ENCODE results near the gene OR6N1.

Gene OR6N1

DNA sequence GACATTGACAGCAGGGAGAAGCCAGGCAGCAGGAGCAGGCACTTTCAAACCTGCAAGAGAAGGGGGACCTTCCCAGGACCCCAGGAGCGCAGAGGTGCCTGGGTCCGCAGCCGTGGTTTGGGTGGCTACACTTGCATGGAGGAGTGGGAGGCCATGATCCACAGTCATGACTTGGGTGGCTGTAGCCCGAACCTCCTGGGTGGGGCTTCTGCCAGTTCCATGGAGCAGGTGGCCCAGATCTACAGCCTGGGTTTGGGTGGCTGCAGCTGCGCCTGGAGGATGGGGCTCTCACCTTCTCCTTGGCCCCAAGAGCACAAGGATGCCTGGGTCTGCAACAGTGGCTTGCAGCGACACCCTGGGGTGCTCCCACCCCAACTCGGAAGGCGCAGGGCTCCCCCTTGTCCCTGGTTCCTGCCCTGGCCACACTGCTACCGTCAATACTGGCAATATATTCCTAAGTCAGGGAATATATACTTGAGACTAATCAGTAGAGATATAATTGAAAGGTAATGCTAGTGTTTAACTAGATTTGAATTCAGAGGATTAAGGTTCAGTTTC lies 19.8 kb downstream of the OR6N1 start:
- no peak for DNase-seq (ENCODE audit: low spot score)

DNA sequence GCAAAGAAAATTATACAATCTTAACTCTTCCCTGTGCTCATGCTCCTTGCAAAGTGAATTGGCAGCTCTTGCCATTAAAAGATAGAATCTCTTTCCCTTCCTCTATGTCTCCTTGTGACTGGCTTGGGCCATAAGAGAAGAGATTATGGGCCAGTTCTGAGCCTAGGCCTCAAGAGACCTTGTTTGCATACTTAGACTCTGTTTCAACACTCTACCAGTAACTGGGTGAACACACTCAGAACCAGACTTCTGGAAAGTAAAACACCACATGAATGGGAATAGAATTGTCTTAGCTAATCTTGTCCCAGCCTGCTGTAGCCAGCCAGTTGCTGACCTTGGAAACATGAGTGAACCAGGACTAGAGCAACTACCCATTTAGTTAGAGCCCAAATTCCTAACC lies 36.1 kb downstream of the OR6N1 start:
- DNase-seq (ENCODE audit: low spot score): no peak

DNA sequence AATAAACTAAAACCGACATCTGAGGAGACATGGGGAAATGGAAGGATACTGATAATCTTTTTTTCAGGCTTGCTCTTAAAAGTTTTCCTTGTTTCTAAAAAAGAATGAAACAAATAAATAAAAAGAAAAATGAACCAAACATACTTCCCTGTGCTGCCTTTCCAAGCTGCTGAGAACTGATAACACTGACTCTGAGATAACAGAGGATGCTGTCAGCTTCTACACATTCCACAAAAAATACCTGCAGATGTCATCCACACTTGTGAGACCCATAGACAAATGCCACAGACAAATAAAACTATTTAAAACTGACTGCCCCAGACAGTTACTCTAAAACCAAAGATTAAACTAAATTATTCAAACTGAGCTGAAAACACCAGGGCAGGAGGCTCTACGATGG lies 39.5 kb downstream of the OR6N1 start:
- no peak for DNase-seq (ENCODE audit: low spot score)

DNA sequence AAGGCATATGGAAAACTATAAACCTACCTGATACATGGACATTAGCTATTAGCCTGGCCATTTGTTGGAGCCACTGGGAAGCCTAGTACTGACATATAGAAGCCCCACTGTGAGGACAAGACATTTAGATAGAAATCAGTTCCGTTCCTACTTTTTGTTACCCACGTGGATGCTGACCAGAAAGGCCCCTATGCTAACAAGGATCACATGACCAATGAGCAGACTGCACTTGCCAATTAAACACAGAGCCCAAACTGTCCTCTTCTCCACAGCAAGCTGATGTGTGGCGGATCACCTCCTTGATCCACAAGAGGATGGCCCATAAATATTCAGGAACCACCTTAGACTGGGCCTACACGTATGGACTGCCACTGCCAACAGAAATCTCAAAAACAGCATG lies 40.3 kb downstream of the OR6N1 start:
- DNase-seq (ENCODE audit: low spot score): no peak

DNA sequence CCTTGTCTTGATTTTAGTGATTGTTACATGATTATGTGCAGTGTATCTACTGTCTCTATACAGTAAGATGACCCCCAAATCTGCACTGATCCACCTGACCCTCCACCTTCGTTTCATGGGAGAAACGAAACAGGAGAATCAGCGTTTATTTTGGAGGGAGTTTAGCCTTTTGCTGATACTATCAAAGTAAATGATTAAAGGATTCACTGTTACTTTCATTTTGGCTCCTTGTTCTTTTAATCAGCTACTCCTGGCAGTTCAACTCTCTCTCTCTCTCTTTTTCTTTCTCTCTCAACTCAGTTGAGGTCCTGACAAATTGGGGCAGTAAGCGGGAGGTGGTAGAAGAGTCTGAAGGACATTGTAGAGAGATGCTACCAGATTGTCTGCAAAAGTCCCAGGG lies 41.5 kb downstream of the OR6N1 start:
- DNase-seq (ENCODE audit: low spot score): no peak

DNA sequence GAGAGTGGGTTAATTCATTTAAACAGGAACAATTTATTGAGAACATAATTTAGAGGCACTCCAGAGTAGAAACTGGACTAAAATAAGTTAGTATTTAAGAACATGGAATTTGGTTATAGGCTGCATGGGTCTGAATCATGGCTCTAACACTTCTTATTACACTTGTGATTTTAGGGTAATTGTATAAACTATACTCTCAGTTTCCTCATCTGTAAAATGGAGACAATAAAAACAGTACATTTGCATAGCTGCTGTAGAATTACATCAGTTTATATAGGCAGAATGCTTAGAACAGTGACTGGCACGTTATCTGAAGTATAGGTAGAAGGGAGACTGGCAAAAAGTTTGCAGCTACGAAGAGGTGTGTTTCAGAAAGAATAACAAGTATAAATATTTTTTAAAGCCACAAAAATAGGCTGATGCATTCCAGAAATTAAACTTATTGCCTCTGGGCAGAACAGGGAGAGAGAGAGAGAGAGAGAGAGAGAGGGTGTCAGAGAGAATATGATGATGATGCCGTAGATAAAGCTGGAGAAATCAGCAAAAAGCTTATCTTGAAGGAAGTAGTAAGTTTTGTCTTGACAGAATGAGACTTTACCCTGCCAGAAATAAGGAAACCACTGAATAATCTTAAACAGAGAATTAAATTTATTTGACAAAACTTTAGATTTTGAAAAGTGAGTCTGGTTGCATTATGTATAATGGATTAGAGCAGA lies 43.3 kb downstream of the OR6N1 start:
- DNase-seq (ENCODE audit: low spot score): no peak

DNA sequence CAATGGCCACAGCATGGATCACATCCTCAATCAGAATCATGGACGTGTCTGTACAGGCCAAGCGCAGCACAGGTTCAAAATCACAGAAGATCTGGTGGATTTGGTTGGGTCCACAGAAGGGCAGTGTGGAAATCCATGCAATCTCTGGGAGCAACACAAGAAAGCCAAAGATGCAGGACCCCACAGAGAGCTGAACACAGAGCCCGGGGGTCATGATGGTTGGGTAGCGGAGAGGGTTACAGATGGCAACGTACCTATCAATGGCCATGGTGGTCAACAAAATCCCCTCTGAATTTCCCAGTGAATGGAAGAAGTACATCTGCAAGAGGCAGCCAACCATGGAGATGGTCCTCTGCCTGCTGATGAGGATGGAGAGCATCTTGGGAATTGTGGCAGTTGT lies 47.6 kb downstream of the OR6N1 start:
- no peak for DNase-seq (ENCODE audit: low spot score)

DNA sequence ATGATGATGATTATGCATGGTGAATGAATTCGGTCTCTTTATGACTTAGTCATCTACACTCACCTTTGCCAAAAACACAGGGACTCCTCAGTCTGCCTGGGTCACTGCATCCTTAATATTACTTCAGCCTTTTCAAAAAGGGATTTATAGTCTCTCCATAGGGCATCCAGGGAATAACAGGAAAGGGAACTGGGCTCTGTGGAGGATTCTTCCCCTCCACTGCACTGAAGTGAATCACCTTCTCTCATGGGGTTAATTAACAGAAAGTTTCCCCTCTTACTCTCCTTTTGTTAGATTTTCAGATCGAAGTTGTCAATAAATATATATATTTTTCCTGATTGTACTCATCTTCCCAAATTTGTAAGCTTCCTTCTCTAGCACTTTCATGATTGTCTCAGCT lies 51.4 kb downstream of the OR6N1 start, which contains the start of gene OR6K3:
OR6K3 (minus strand) TSS at position 101 of the 400 bp plus-strand sequence. CDS start 2,605 bp downstream, outside the sequence.
- no peak for DNase-seq (ENCODE audit: low spot score)

DNA sequence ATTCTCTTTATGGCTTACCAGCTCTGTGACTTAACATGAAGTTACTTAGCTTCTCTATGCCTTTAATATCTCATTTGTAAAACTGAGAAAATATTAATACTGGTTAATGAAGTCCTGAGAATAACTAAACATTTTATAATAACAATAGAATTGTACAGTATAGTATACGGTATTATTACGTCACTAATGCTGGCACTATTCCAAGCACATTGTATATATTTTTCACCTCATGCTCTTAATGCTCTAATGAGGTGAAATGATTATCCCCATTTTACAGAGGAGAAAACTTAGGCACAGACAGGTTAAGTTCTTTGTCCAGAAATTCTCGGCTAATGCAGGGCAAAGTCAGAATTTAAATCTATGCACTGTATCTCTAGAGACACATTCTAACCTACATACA lies 52.3 kb downstream of the OR6N1 start:
- DNase-seq (ENCODE audit: low spot score): no peak

DNA sequence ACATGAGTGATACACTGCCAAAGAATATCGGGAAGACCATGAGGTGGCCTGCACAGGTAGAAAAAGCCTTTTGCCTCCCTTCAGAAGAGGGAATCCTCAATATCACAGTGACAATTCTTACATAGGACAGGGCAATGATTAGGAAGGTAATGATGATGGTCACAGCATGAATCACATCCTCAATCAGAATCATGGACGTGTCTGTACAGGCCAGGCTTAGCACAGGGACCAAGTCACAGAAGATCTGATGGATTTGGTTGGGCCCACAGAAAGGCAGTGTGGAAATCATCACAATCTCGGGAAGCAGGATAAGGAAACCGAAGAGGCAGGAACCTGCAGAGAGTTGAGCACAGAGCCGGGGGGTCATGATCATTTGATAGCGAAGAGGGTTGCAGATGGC lies 54.7 kb downstream of the OR6N1 start:
- no peak for DNase-seq (ENCODE audit: low spot score)

DNA sequence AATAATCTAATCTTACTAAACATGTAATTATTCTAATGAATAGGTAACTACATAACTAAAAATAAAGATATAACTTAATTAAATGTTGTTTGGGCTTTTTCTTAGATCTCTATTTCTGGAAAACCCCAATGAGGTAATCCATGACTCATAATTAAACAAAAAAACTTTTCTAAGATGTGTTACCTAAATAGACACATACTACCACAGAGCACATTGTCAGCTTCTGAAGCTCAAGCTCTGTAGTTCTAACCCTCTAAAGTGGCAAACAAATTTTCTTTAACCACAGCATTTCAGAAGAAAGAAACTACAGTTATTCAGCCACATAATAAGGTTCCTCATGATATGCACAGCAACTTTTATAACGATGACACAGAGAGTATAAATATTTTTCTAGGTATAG lies 55.7 kb downstream of the OR6N1 start:
- DNase-seq (ENCODE audit: low spot score): no peak

DNA sequence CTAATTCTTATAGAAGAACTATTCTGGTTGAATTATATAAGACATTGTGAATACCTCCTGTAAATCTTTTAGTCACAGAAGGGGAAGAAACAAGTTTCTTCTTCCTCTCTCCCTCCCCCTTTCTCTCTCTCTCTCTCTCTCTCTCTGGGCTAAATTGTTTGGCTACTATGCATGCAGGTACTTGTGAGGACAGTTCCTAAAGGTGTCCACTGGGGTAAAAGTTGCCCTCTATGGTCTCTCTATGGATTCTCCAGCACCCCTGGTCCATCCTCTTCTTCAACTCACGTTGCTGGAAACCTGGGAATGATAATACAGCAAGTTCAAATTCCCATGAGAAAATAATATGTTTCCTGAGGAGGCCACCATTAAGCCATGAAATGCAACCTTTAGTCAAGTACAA lies 57.2 kb downstream of the OR6N1 start:
- no peak for DNase-seq (ENCODE audit: low spot score)

Data from HuH-7.5 (cell line).